HepG2 (cell line): Measurements from ENCODE around the gene SLC44A4. TPM values are rescaled to one million over a fixed set of nuclear protein-coding genes. Genes with fewer than 3 reads are reported as not detected.

Source experiments
- ATAC-seq: fragments of 200-7000 bp; cut with Tn5 transposase; 3 replicates; pipeline ENCODE4 v1.9.1; 2020; ENCODE audit warnings: mild to moderate bottlenecking, moderate library complexity
- BruUV-seq: library from RNA; stranded (reverse); fragments of 400-500 nt; replicated peaks from 2 replicates; lab custom pipeline; 2021; lab: Mats Ljungman, UMichigan
- CTCF ChIA-PET: fragments of 300-600 bp; formaldehyde crosslinking; extraction: SDS; loops from one replicate; lab custom pipeline; 2021; ENCODE audit warnings: low total read pairs, inconsistent platforms, low intra/inter-chr PET ratio; lab: Yijun Ruan, JAX
- POLR2A ChIA-PET: fragments of 350-600 bp; sonication (Branson Sonifier 250); formaldehyde crosslinking; loops from one replicate; lab custom pipeline; 2020; ENCODE audit warnings: antibody characterized with exemption, inconsistent platforms; lab: Yijun Ruan, JAX
- DNase-seq: peaks from one replicate; pipeline ENCODE4 v3.0.0-alpha.2; 2015; ENCODE audit warnings: low spot score
- FAIRE-seq: peaks from 3 replicates; lab custom pipeline; 2011; peaks lifted over from hg19 to GRCh38; lab: Jason Lieb, UNC
- H2AFZ ChIP-seq: one replicate; pipeline ENCODE4 v1.6.1; 2011; ENCODE audit warnings: low read length, inconsistent platforms
- H3K27ac ChIP-seq: fragments of 300-600 bp; 3 replicates; pipeline ENCODE4 v1.8.0; 2011; ENCODE audit warnings: mixed run types, mild to moderate bottlenecking, mixed read lengths, low read length, inconsistent platforms; ENCODE audit not compliant: insufficient read depth; ENCODE audit errors: extremely low read length
- H3K27me3 ChIP-seq, 2 experiments: fragments of 200-600 bp in 1 of 2; 2 replicates in 1 of 2; 3 replicates in 1 of 2; pipeline versions ENCODE4 v1.6.0 to v1.8.0; 2011; ENCODE audit warnings: low read length in 2 of 2, mild to moderate bottlenecking in 2 of 2, moderate library complexity in 2 of 2, inconsistent platforms in 1 of 2; ENCODE audit not compliant: insufficient read depth in 2 of 2, control insufficient read depth in 1 of 2
- H3K36me3 ChIP-seq, 2 experiments: fragments of 200-600 bp in 1 of 2; replicated peaks in 1 of 2; 2 replicates in 1 of 2; 3 replicates in 1 of 2; pipeline versions ENCODE4 v1.5.1 to v1.8.0; 2011; ENCODE audit warnings: low read length in 2 of 2, inconsistent platforms in 1 of 2; ENCODE audit not compliant: insufficient read depth in 2 of 2, control insufficient read depth in 1 of 2
- H3K4me1 ChIP-seq: 2 replicates; pipeline ENCODE4 v1.5.1; 2012; ENCODE audit warnings: low read length, inconsistent platforms; ENCODE audit not compliant: insufficient read depth
- H3K4me2 ChIP-seq: 2 replicates; pipeline ENCODE4 v1.6.0; 2011; ENCODE audit warnings: low read depth, low read length, inconsistent platforms
- H3K4me3 ChIP-seq, 3 experiments: fragments of 200-600 bp in 1 of 3; sonication (generic), shearing (Covaris generic) in 1 of 3; replicated peaks in 1 of 3; 2 replicates each; pipeline ENCODE4 v1.5.1; 2011 to 2016; ENCODE audit warnings: low read length in 3 of 3, inconsistent platforms in 2 of 3, low read depth in 2 of 3, mild to moderate bottlenecking in 2 of 3, control low read depth in 1 of 3, mixed read lengths in 1 of 3; ENCODE audit not compliant: insufficient read depth in 1 of 3
- H3K79me2 ChIP-seq: one replicate; pipeline ENCODE4 v1.6.1; 2011; ENCODE audit warnings: low read length, inconsistent platforms; ENCODE audit not compliant: insufficient read depth
- H3K9ac ChIP-seq: 2 replicates; pipeline ENCODE4 v1.6.0; 2011; ENCODE audit warnings: mild to moderate bottlenecking, low read depth, low read length, inconsistent platforms; ENCODE audit not compliant: insufficient read depth
- H3K9me3 ChIP-seq: 2 replicates; pipeline ENCODE4 v1.5.1; 2012; ENCODE audit warnings: mild to moderate bottlenecking, low read length
- H4K20me1 ChIP-seq: 2 replicates; pipeline ENCODE4 v1.6.0; 2011; ENCODE audit warnings: inconsistent platforms, mild to moderate bottlenecking, low read length, moderate library complexity; ENCODE audit not compliant: insufficient read depth
- CBFB ChIP-seq: sonication (generic); formaldehyde crosslinking; IDR thresholded peaks from 2 replicates; pipeline ENCODE4 v1.4.0; 2020; ENCODE audit warnings: missing genetic modification reagents
- RFX1 ChIP-seq: fragments of 450-650 bp; IDR thresholded peaks from 2 replicates; pipeline ENCODE4 v1.6.1; 2017
- ZNF777 ChIP-seq: sonication (generic); formaldehyde crosslinking; IDR thresholded peaks from 2 replicates; pipeline ENCODE4 v1.4.0; 2020; ENCODE audit warnings: missing genetic modification reagents
- ZNF883 ChIP-seq: sonication (generic); formaldehyde crosslinking; IDR thresholded peaks from 2 replicates; pipeline ENCODE4 v1.5.1; 2020; ENCODE audit warnings: mild to moderate bottlenecking, missing genetic modification reagents; ENCODE audit errors: not compliant biosample characterization
- WGBS: methylation state at CpG from one replicate; pipeline ENCODE4 v1.1.6; 2017; ENCODE audit warnings: low lambda C conversion rate; 5-methylcytosine and 5-hydroxymethylcytosine counted together
- in situ Hi-C: cut with HindIII; loops from 2 replicates; pipeline ENCODE4 v1.10.0; 2017; ENCODE audit warnings: low pct_unique_long_range_greater_than_20kb; ENCODE audit not compliant: extremely low pct_ligation_motif_present
- intact Hi-C: fragments of 100-400 bp; cut with micrococcal nuclease; formaldehyde crosslinking; loops from one replicate; pipeline ENCODE4 v1.10.0; 2022; ENCODE audit not compliant: unreplicated experiment
- polyA plus RNA-seq, 8 experiments: library from polyadenylated mRNA; depleted of rRNA in 3 of 8; stranded (reverse) in 7 of 8; unstranded in 1 of 8; fragments of >200 nt; fragmentation: Illumina TruSeq in 4 of 8; extraction: Trizol in 4 of 8; gene quantifications; 2 replicates each; pipeline versions ENCODE4 v1.2.1 to v1.2.3, GENCODE V29; 2011 to 2016; ENCODE audit warnings: low read depth in 4 of 8, missing spikeins in 1 of 8, mixed read lengths in 1 of 8; ENCODE audit not compliant: insufficient read depth in 1 of 8
- total RNA-seq, 5 experiments: library from RNA; depleted of rRNA; stranded (reverse); fragments of >200 nt; fragmentation: Illumina TruSeq; extraction: Trizol; gene quantifications; 2 replicates each; pipeline ENCODE4 v1.2.3, GENCODE V29; 2016; ENCODE audit warnings: low read depth in 1 of 5

SLC44A4 gene
- total and polyA plus RNA-seq, 2 of the 13 experiments (the other 11 are each of a cell fraction or from before 2014, with no cell fraction given) = 3.5 to 5.9 TPM

GRCh38 chr6:31880616-31881015 is 1.8 kb upstream of the SLC44A4 start:
- Histone ChIP-seq H3K4me1 (peaks cover 24% of the 10 kb centered on the region), H3K9me3 (no peaks in the 10 kb centered on the region), H3K36me3 (peaks cover 34 to 55% of the 10 kb centered on the region in 2 experiments), H2AFZ (no peak overlapping the region), H3K9ac (no peak overlapping the region), H3K27me3 (no peaks in the 10 kb centered on the region), H3K4me2 (no peak overlapping the region), H3K27ac (no peak overlapping the region), H3K79me2 (no peaks in the 10 kb centered on the region), H3K4me3 (no peak overlapping the region), H4K20me1 (no peaks in the 10 kb centered on the region)
- intact Hi-C loops = no loop called here
- 97% methylated on average over 10 of the region's 10 CpGs for WGBS
- no TSS peak for BruUV-seq
- DNase-seq = no peak
- no peak for FAIRE-seq
- ChIA-PET POLR2A (interaction anchor here (7.2 kb wide), 1 partner anchor 16 kb away, joined by 103 read pairs; the partner anchor contains the start of gene NEU1), CTCF (no interaction called here)
- TF ChIP-seq RFX1 = peak; percentile 31; the same call in 1 of the 2 replicates
- TF ChIP-seq CBFB = no peak
- ATAC-seq = no peak
- in situ Hi-C loops = no loop called here

GRCh38 chr6:31879901-31880300 is 1.1 kb upstream of the SLC44A4 start:
- H3K4me1 ChIP-seq = peaks cover 31% of the 10 kb centered on the region
- TSS peak; percentile 77 for BruUV-seq
- H3K4me2 ChIP-seq = no peak overlapping the region
- H3K9ac ChIP-seq = no peak overlapping the region
- intact Hi-C loops = no loop called here
- DNase-seq (no peak), FAIRE-seq (no peak), ATAC-seq (no peak)
- 98% methylated on average over 7 of the region's 10 CpGs for WGBS
- CTCF ChIA-PET = no interaction called here
- peaks cover 31 to 51% of the 10 kb centered on the region in 2 experiments for H3K36me3 ChIP-seq
- H3K27me3 ChIP-seq = no peaks in the 10 kb centered on the region
- no peak overlapping the region for H3K27ac ChIP-seq
- peak; percentile 50 for TF ChIP-seq ZNF883
- no peak for TF ChIP-seq ZNF777 (CRISPR knock-in tag)
- TF ChIP-seq, all 625 proteins: peak for 1
- no peak overlapping the region for H3K4me3 ChIP-seq
- no peaks in the 10 kb centered on the region for H4K20me1 ChIP-seq
- H3K9me3 ChIP-seq = no peaks in the 10 kb centered on the region
- POLR2A ChIA-PET = interaction anchor here (1.2 to 7.2 kb wide), 2 partner anchors 9 to 16 kb away, joined by 3 to 103 read pairs; partner anchors contain the start of gene NEU1
- H3K79me2 ChIP-seq = no peaks in the 10 kb centered on the region
- H2AFZ ChIP-seq = no peak overlapping the region
- in situ Hi-C loops = no loop called here
